Left hindlimb (tissue), 1 donor: ENCODE measurements around the gene AKAIN1.
A peak's percentile ranks its signal among the peaks of the same experiment; 100 is the strongest.

Experiments used
- DNase-seq: peaks from one replicate; pipeline ENCODE4 v3.0.0-alpha.2; 2018

Gene AKAIN1, protein sequence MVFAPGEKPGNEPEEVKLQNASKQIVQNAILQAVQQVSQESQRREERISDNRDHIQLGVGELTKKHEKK

DNA sequence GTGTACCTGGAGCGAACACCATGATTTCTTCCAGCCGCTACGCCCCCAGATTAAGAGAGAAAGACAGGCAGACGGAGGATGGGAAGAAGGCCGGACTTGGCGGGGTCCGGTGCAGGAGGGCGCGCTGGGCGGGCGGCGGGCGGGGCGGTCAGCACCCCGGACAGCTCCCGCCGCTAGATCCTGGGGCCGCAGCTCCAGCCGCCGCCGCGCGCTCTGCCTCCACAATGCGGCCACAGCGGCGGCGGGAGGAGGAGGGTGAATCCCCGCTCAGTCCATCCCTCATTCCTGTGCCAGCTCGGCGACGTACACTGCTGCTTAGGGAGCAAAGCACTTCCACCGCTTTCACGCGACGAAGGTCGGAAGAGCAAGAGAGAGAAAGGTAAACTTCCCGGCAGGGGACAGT, at the start of gene AKAIN1:
Gene AKAIN1, minus strand, starts transcription at position 226 of the 403 bp plus-strand sequence. Its CDS starts 204 bp downstream, at position 22.
- DNase-seq: peak; percentile 66

DNA sequence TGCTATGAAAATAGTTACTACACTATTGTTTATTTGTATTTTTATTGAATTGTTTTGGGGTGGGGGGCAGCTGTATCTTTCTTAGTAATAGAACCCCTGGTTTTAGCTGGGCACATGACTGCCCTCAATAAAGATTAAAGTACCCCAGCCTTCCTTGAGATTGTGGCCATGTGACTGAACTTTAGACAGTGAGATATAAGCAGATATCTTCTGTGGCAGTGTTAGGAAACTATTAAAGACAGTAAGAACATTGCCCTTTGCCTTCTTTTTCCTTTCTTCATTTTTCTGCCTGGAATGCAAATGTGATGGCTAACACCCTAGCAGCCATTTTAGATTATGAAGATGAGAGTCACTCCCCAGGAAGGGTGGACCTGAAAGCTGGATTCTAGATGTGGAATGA, 47.9 kb upstream of the AKAIN1 start:
- no peak for DNase-seq

DNA sequence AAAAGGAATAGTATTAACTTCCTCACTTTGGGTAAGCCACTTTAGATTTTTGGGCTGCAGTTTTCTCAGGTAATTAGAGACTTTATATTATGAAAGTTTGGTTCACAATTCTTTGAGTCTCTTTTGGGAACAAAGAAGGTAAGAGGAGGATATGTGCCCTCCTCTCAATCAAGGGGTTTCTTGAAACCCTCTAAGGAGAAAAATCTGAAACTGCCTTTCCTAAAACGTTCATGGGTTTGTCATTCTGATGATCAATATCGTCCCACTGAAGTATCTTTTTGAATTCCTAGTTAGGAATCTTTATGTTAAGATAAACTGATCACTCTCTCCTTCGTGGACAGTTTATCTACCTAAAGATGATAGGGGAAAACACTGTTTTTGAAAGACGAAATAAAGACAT, 42.4 kb upstream of the AKAIN1 start:
- no peak for DNase-seq

DNA sequence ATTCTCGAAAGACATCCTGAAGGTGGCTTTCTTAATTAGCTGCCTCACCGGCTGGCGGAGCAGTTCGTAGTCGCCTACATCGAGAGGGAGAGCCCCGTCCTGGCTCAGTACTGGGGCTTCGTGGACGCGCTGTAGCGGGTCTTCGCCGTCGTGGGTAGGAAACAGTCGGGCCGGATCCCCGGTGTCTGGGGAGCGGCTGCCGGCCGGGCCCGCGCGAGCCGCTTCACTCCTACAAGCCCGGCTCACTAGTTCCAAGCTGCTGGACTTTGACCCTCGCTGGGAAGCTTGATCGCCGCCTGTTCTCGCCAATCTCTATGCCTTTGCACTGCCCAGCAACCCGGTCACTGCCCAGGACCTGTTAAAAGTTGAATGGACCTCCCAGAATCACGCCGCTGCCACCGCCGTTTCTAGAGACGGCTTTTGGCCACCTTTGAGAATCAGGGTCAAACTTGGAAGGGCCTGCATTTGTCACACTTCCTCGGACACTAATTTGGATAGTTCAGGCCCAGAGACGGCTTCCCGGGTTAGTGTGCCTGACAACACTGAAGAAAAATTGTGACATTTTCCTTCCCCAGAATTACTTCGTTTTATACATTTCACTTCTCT, 41.4 kb upstream of the AKAIN1 start:
- peak; percentile 64 for DNase-seq

DNA sequence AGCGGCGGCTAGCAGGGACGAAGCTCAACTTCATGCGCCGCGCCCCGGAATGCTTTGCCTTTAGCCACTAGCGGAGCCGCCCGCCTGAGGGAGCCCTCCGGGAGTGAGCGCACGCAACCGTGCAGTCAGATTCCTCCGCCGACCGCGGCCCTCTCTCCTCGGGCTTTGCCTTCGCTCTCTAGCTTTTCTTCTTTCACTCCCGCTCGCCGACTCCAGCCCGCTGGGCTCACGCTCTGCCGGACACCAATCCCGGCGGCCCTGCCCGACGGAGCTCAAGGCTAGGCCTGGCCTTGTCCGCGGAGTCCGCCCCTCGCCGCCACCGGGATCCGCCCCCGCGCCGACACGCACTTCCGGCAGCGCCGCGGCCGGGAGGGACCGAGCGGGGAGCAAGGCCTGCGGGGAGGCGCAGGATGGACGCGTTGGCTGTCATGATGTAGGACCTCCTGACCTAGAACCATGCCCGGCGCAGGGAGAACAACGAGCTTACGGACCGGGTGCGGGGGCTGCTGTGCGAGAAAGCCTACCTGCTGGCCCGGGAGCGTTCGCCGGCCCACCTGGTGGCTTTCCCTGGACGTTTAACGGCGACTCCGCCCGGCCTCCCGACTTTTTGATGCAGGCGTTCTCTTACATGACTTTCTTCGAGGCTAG, 40.8 kb upstream of the AKAIN1 start:
- peak; percentile 93 for DNase-seq

DNA sequence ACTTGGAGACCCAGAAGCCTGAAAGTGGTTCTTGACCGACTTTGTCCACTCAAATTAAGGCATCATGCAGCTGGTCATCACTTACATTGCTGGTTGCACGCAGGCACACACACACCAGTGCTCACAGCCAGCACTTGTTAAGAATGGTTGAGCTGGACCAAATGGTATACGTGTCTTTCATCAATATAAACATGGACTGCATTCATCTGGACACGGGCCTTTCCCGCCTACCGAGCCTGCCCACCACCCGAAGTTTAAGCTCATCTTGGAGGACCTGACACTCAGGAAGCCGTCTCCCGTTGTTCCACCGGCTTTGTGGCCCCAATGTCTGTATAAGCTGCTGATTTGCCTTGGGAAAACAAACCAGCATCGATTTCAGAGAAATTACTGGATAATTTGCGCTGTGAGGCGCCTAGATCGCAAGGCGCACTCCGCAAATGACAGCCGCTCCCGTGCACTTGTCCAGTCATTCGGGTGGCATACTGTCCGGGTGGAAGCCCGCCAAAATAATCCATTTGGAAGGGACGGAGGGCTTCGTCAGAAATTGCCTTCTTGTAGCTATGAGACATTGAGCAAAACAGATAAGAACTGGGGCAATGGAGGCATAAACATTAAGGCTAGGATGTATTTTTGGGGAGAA, 40.1 kb upstream of the AKAIN1 start:
- no peak for DNase-seq

DNA sequence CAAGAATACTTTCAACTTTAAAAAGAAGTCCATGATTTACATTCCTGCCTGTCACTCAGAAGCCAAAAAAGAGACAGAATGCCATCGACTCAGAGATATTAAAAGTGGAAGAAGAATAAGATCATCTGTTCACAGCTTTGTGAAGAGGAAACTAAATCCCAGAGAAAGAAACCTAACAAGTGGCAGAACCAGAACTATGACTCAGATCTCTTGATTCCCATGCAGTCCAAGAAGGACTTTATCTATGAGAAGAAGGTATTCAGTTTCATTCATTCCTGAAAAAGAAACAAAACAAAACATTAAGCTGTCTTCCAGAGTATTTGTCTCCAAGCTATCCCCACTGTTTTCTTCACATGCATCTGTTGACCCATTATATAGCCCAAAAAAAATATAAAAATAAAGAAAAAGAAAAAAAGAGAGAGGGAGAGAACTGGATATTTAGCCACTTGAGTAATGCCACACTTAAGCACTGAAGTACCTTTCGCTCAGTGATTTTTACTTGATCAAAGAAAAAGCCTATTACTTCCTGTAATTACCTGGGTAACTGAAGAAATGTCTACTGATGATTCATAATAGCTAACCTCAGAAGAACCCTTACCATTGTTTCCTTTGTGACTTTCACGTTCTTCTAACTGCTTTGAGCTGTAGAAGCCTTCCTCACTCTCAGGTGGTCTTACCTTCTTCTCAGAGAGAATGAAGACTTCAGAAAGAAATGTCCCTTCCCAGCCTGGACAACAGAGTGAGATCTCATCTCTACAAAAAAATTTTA, 17.7 kb upstream of the AKAIN1 start:
- no peak for DNase-seq

DNA sequence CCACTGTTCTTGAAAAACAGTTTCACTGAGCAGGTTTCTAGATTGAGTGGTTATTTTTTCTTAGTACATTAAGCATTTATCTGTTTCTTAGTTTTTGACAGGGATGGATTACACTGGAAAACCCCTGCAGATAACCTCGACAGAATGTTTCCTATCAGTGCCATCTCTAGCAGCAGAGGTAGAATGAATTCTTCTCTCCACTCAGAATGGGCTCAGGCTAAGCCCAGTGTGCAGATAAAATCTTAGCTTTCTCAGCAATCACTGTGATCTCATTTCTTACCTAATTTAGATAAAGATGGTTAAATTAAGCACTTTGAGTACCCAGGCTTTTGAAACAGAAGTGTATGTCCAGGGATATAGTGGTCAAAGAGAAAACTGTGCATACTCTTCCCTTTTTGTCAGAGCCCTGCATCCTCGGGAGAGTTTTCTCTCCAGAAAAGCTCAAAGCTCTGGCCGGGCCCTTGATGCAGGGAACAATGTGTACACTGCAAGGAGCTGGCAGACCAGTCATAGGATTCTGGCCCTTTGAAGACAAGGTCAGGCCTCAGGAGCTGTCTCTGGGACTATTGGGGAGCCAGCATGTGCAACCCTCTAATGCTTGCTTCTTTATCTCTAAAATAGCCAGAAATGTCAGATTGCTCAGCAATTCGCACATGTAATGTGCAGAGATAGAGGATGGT, 10.6 kb upstream of the AKAIN1 start:
- no peak for DNase-seq

DNA sequence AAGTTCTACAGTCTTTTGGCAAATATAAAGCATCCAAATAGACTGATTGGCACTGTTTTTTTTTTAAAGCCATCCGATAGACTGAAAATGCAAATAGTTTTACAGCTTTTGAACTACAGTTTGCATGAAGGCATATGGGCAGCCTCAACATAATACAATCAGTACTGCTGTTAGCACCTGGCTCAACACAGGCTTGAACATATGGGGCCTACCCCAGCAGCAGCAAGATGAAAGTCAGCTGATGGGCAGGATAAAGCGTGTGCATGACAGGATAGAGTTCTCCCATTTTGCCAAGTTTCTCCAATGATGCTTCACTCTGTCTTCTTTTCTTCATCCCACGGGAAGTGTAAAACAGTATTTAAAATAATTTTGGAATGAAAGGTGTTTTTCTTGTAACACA, 1.3 kb upstream of the AKAIN1 start:
- no peak for DNase-seq

DNA sequence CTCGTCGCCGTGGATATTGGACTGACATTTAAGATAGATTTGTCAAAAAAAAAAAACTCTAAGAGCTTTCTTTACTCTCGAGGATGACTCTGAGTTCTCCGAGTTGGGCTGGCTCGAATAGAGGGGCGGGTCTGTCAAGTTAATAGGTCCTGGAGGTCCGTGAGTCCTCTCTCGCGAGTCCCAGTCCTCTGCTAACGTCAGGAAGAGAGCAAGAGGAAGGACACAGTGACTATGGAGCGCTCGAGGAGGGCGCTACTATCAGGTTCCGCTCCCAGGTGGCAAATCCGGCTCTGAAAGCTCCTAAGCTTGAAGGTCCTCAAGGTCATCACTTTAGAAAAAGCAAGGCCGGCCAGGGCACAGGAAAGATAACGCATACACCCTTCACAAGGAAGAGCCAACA, 404 bp upstream of the AKAIN1 start:
- DNase-seq: no peak

DNA sequence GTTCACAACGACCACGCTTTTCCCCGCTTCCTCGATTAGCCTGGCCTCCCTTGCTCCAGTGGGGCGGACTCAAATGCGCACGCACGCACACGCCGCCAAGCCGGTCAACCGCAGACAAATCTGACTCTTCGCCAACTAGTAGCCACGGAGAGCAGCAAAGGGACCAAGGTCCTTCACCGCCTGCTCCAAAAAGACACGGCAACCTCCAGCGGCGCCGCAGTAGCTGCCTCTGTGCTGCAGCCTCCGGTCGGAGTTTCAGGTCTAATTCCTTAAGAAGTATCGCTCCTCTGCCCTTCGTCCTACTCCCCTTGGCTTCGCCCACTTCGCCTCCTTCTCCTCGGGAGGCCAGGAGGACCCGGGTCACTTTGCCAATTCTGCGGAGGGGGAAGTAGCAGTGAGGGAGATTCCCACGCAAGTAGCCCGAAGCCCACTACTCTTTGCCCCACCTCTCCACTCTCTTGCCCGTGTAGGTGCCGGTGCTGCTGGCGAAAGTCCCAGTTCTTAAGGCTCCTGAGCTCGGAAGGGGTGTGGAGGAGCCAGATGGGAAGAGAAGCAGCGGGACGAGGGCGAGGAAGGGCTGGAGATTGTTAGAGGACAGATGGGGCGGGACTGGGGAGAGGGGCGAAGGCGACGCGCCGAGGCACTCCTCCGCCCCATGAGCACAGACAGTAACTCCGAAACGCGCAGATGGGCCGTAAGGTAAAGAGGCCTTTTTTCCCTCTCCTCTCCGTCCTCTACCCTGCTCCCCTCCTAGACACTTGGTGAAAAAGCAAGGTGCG, 615 bp downstream of the AKAIN1 start:
- no peak for DNase-seq

DNA sequence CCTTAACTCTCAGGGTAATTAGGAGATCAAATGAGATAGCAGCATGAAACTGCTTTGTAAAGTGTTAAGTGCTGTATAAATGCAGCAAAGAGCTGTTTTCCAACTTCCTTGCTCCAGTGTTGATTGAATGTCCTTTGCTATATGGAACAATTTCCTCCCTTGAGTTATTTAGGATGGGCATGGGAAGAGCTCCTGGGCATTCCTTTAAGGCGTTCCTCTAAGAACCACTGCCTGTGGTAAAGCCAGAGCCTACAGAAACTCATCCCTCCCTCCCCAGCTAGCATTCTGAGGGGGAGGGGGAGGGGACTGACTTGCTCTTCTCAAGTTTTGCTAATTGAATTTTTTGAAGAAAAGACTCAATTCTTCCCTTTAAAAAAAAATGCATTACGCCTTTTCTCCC, 1.4 kb downstream of the AKAIN1 start:
- no peak for DNase-seq

DNA sequence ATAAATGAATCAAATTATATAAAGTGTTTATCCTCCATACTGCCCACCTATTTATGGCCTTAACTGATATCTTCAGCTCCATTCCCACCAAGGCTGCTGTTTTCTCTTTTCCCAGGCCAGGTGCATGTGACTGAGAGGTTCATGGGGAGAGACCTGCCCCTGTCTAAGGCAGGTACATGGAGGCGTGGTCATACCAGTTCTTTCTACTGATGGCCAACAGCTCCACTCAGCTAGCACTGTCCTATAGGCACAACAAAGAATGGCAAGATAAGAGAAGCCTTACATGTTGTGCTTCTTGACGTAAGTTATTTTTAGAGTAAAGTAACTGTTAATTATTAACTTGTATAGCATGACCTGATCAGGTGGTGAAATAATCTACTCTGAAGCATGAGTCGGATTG, 16.8 kb downstream of the AKAIN1 start:
- no peak for DNase-seq

DNA sequence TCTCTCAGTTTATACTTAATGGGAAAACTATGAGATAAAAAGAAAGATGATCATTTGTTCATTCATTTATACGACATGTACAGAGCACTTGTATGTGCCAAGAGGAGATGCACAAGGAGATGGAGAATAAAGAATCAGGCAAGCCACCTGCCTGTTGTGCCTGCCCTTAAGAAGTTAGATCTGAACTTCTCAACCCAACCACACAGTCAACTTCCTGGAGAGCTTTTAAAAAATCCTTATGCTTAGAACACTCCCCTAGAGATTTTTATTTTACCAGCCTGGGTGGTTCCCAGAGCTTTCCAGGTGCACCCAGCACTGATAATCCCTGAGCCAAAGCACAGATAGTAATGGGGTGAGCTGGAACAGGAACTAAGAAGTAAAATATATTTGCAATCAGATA, 18.5 kb downstream of the AKAIN1 start:
- DNase-seq: no peak

DNA sequence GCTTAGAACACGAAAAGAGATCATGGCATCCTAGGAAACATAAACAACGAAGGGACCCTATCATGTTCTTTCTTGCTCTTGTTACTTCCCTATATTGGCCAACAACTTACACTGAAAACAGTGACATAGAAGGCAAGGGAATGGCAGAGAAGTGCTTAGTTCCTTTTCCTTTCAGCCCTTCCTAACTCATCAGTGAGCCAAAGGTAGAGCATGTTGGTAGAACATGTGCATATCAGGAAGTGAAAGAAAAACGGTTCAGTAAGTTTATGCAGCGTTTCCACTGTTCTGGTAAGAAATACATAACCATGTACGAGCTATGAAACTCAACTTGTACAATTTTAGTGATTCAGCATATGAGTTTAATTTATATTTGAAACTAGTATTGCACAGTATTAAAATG, 21.7 kb downstream of the AKAIN1 start:
- DNase-seq: no peak

DNA sequence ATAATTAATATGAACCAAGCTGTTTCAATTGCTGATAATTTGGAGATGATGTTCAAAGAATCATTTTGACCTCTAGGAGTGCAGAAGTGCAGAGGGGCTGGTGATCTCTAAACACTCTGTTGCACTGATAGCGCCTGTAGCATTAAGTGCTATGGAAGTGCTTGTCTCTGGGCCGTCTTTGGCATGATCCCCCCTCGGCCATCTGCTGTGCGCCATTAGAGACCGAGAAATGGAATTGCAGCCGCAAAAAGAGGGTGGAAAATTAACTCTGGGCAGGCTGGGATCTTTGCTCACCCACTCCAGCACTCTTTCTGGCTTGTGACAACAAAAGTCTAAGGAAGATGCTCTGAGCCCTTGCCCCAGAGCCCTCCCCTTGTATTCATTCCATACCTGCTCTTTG, 23.4 kb downstream of the AKAIN1 start:
- no peak for DNase-seq

DNA sequence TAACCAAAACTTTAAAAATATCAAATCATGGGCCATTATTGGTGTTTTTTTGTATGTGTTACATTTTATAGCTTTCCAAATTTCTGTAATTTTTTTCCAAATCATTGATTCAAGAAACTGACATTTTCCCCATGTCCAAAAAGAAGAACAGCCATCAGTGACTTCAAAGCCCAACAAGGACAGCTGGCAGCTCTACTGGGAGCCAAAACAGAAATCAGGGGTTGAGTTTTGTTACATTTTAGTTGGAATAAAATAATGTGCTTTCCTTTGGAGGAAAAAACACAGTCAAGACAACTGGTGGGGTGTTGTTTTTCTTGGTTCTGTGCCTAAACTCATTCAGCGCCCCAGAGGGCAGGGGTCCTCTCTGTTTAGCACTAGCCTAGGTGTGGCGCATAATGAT, 23.8 kb downstream of the AKAIN1 start:
- DNase-seq: no peak

DNA sequence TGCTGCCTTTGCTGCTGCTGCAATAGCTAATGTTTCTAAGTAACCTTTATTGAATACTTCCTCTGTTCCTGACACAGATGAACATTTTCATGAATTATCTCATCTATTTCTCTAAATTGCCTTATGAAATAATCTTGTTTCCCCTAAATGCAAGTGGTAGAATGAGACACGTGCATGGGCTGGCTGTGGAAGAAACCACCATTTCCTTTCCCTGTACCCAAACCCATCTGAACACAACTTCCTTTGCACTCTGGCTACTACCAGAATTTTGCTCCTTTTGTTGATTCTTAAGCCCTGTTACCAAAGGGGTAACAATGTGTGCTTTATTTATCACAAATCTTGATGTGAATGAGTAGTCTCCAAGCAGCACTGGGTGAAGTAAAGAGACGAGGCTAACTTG, 29.2 kb downstream of the AKAIN1 start:
- no peak for DNase-seq

DNA sequence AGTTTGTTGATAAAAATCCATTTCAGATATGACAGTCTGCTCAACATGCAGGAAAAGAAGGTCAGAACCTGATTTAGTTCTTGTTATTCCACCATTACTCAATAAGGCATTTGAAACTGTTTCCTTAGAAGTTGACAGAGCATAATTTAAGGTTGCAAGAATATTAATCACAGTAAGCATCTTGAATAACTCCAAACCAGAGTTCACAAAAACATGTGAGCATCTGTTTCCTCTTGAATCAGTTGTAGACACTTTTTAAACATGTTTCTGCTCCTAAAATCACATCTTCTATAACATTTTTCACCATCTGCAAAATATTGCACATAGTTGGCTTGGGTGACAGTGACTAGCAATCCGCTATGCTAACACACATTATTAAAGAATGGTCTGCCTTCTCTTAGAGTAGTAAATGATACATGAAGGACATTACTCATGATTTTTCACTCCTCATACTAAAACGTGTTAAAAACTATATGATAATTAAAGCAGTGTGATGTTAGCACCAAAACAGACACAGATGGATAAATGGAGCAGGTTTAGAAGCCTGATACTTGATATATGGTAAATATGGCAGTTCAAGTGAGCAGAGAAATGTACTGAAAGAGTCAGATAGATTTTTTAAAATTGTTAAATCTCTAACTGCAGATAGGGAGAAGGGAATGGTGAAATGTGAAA, 30.3 kb downstream of the AKAIN1 start:
- DNase-seq: no peak

DNA sequence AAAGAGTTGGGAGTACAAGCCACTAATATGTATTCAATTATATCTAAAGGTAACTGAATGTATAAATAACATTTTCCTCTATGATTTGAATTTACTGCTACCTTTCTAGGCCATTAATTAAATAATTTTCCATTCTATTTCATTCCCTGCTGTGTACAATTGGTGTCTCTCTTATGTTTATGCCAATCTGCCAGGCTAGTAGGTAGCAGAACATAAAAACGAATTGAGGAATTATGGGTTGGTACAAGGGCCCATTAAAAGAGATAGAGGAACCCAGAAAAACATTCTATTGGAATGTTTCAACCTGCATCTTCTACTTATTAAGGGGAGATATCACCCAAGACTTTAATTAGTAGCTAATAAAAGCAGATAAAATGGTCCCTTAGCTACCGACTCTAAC, 32.2 kb downstream of the AKAIN1 start:
- DNase-seq: no peak

DNA sequence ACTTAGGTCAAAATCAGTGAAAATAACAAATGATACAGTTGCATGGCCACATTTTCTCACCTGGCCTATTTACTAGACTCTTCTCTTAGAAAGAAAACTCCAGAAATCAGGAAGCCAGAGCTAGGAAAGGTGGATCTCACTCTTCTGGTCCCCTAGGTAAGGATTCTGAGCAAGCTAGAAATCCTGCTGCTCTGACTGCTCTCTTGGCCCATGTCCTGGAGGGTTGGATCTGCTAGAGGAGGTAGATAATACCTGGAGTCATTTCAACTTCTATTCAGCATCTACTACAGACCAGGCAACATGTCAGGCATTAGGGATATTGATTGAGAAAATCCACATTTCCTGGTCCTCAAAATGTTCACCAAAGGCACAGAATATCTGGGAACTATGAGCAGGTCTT, 34.9 kb downstream of the AKAIN1 start:
- no peak for DNase-seq

DNA sequence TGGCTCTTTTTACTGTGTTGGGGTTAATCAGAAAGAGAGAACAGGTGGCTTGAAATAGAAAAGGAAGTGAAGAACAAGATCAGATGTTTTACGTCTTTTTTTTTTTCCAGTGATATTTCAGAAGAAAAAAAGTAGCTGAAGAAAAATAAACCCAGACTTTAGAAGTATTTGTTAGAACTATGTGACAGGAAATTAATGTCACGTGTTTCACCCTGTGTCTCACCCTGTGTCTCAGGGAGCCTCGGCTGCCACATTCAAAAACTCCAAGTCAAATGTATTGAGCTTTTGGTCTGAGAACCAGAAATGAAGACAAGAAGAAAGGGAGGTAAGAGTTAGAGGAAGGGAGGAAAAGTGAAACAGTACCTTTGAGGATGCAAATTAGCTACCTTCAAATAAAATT, 38.0 kb downstream of the AKAIN1 start:
- no peak for DNase-seq
